Transverse colon (tissue), 4 donors: ENCODE results near the gene TLR5.

Source experiments
- EP300 ChIP-seq: sonication (generic); formaldehyde crosslinking; IDR thresholded peaks from one replicate; pipeline ENCODE4 v1.6.1; 2017; ENCODE audit warnings: antibody characterized with exemption, low read depth
- POLR2A ChIP-seq: fragments of 450-650 bp; IDR thresholded peaks from one replicate; pipeline ENCODE4 v1.6.1; 2016; ENCODE audit warnings: antibody characterized with exemption, mild to moderate bottlenecking, moderate library complexity
- POLR2AphosphoS5 ChIP-seq, 3 donors: sonication (generic); formaldehyde crosslinking; IDR thresholded peaks; one replicate each; pipeline ENCODE4 v1.6.1; 2016; ENCODE audit warnings: antibody characterized with exemption in 3 of 3
- TF ChIP-seq, protein P1 (sequence below), 5 experiments: fragments of 200-600 bp in 3 of 5; fragments of 450-650 bp in 2 of 5; sonication (generic) in 3 of 5; IDR thresholded peaks; 1 replicate in 2 of 5; 2 replicates in 3 of 5; pipeline ENCODE4 v1.5.1; 2016 to 2017; ENCODE audit warnings: antibody characterized with exemption in 5 of 5, inconsistent platforms in 3 of 5, mild to moderate bottlenecking in 2 of 5, moderate library complexity in 1 of 5

DNA sequence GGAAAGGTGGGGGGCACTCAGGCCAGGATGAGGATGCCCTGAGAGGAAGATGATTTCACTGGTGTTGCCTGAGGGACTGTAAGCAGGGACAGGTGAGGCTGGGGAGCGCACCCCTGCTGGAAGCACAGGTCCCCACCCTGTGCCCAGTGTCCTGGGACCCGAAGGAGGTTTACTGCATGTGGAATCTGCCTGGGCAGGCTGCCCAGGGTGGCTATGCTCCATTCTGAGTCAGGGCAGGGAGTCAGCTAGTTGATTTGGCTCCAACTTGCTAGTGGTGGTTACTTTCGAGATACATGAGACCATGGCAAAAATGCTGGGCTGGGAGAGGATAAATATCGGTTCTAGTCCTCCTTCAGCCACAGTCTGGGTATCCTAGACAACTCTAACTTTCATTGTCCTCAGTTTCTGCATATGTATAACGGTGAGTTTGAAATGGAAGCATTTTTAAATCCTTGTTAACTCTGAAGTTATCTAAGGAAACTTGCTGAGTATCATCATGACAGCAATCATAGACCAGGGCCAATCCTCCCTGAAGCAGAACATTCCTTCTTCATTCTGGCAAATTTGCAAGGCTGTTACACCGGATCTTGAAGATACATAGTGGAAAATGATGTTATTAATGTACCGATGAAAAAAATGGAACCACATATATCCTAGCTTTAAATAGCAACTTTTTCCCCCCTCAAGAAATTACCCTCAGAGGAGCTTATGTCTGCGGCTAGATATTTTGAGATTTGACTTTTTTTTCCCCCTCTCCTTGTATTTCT is 7.7 kb downstream of the TLR5 start:
- TF ChIP-seq POLR2AphosphoS5 (IDR thresholded peaks at IDR 0.05) (no peak), POLR2A (no peak), EP300 (no peak)
- TF ChIP-seq, protein P1, sequence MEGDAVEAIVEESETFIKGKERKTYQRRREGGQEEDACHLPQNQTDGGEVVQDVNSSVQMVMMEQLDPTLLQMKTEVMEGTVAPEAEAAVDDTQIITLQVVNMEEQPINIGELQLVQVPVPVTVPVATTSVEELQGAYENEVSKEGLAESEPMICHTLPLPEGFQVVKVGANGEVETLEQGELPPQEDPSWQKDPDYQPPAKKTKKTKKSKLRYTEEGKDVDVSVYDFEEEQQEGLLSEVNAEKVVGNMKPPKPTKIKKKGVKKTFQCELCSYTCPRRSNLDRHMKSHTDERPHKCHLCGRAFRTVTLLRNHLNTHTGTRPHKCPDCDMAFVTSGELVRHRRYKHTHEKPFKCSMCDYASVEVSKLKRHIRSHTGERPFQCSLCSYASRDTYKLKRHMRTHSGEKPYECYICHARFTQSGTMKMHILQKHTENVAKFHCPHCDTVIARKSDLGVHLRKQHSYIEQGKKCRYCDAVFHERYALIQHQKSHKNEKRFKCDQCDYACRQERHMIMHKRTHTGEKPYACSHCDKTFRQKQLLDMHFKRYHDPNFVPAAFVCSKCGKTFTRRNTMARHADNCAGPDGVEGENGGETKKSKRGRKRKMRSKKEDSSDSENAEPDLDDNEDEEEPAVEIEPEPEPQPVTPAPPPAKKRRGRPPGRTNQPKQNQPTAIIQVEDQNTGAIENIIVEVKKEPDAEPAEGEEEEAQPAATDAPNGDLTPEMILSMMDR (IDR thresholded peaks at IDR 0.05), result no peak
